ES-I3 (cell line): ENCODE data around the gene TMC1.
"Not testable (repeated sequence)": the region's sequence is repeated elsewhere in the genome, so short reads cannot be mapped to it uniquely, and the experiment has no call there.

ENCODE experiments used
- H3K36me3 ChIP-seq: 2 replicates; pipeline ENCODE4 v1.6.1; 2013; ENCODE audit warnings: mild to moderate bottlenecking, low read length, control low read depth, moderate library complexity; ENCODE audit not compliant: insufficient read depth
- H3K4me1 ChIP-seq: 2 replicates; pipeline ENCODE4 v1.6.1; 2013; ENCODE audit warnings: mild to moderate bottlenecking, control low read depth, low read length; ENCODE audit not compliant: insufficient read depth
- H3K9ac ChIP-seq: 2 replicates; pipeline ENCODE4 v1.6.1; 2013; ENCODE audit warnings: low read depth, mild to moderate bottlenecking, low read length, moderate library complexity
- H3K9me3 ChIP-seq: 2 replicates; pipeline ENCODE4 v1.6.1; 2013; ENCODE audit warnings: mild to moderate bottlenecking, low read length, moderate library complexity; ENCODE audit not compliant: control insufficient read depth, insufficient read depth

Gene TMC1

DNA sequence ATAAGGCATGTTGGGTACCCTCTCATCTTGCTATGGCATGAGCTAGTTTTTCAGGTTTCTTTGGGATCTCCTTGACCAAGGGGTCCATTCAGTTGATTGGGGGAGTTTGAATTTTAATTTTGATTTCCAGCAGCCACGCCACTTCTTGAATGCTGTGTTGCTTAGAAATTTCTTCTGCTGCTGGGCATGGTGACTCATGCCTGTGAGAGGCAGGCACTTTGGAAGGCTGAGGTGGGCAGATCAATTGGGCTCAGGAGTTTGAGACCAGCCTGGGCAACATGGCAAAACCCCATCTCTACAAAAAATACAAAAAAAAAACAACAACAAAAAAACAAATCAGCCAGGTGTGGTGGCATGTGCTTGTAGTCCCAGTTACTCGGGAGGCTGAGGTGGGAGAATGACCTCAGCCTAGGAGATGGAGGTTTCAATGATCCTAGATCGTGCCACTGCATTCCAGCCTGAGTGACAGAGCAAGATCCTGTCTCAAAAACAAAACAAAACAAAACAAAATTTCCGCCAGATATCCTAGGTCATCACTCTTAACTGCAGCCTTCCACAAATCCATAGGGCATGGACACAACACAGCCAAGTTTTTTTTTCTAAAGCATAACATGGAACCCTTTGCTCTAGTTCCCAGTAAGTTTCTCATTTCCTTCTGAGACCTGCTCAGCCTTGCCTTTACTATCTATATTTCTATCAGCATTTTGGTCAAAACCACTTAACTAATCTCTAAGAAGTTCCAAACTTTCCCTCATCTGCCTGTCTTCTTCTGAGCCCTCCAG, 17.7 kb downstream of the TMC1 start:
- Histone ChIP-seq H3K9ac (no peak overlapping the region), H3K4me1 (peaks cover 11% of the 10 kb centered on the region; the same call in 1 of the 2 replicates), H3K9me3 (no peaks in the 10 kb centered on the region; the same call in 1 of the 2 replicates), H3K36me3 (no peaks in the 10 kb centered on the region)

- Histone ChIP-seq H3K36me3 (no peaks in the 10 kb centered on the region), H3K9ac (no peak overlapping the region), H3K4me1 (peaks cover 11% of the 10 kb centered on the region; the same call in 1 of the 2 replicates), H3K9me3 (no peaks in the 10 kb centered on the region; the same call in 1 of the 2 replicates)
Measured at GRCh38 chr9:72539824-72540347, 18.5 kb downstream of the TMC1 start.

DNA sequence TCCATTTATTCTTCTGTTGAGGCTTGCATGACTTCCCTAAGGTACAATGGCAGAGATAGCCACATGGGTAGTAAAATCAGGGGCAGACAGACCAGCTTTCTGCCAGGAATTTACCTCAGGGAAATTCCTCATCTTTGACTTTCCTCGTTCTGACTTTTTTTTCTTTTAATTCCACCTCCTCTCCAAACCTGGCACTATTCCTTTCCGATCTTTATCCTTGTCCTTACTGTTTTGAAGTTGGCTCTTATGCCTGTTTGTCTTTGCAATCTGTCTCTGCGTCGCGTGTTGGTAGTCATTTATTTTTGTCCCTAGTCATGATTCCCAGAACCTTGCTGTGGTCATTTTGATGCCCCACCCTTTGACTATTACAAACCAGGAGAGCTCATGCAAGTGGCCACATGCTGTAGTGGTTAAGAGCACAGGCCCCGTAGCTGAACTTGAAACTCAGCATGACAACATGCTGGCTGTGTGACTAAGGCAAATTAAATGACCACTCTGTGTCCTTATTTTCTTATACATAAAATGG, 19.0 kb downstream of the TMC1 start:
- Histone ChIP-seq H3K4me1 (peaks cover 11% of the 10 kb centered on the region; the same call in 1 of the 2 replicates), H3K9me3 (no peaks in the 10 kb centered on the region), H3K36me3 (no peaks in the 10 kb centered on the region), H3K9ac (no peak overlapping the region)

DNA sequence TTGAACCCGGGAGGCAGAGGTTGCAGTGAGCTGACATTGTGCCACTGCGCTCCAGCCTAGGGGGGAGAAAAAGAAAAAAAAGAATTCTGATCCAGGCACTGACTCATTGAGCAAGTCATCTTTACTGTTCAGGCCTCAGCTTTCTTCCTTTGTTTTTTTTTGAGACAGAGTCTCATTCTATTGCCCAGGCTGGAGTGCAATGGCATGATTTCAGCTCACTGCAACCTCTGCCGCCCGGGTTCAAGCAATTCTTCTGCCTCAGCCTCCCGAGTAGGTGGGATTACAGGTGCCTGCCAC, 21.1 kb downstream of the TMC1 start:
- H3K9ac ChIP-seq, H3K36me3 ChIP-seq, H3K9me3 ChIP-seq: not testable (repeated sequence)
- H3K4me1 ChIP-seq, result peaks cover 11% of the 10 kb centered on the region; the same call in 1 of the 2 replicates

- Histone ChIP-seq H3K9ac (no peak overlapping the region), H3K4me1 (peaks cover 11% of the 10 kb centered on the region; the same call in 1 of the 2 replicates), H3K9me3 (no peaks in the 10 kb centered on the region), H3K36me3 (no peaks in the 10 kb centered on the region)
Measured at GRCh38 chr9:72542917-72543316, 21.5 kb downstream of the TMC1 start.

DNA sequence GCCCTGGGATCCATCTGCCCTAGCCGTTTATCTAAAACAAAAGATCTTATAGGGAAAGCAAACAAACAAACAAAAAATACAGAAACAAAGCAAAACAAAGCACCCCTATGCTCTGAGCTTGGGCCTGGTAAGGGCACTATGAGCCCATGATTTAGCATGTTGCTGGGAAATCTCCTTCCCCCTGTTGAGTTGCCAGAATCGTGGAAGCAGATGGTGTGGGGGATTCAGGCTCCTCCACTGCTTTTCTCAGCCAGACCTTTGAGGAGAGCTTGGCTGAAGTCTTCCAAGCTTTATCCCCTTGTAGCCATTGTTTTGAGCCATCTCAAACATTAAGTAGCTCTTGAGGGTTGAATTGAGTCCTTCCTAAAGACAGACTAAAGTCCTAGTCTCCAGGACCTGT, 29.9 kb downstream of the TMC1 start:
- Histone ChIP-seq H3K9ac (no peak overlapping the region), H3K36me3 (no peaks in the 10 kb centered on the region), H3K9me3 (no peaks in the 10 kb centered on the region), H3K4me1 (peaks cover 8% of the 10 kb centered on the region; the same call in 1 of the 2 replicates)

- no peak overlapping the region for H3K9ac ChIP-seq
- H3K9me3 ChIP-seq, result no peaks in the 10 kb centered on the region
- H3K4me1 ChIP-seq, result peaks cover 8% of the 10 kb centered on the region; the same call in 1 of the 2 replicates
- no peaks in the 10 kb centered on the region for H3K36me3 ChIP-seq
Measured at GRCh38 chr9:72552356-72552755, 30.9 kb downstream of the TMC1 start.

DNA sequence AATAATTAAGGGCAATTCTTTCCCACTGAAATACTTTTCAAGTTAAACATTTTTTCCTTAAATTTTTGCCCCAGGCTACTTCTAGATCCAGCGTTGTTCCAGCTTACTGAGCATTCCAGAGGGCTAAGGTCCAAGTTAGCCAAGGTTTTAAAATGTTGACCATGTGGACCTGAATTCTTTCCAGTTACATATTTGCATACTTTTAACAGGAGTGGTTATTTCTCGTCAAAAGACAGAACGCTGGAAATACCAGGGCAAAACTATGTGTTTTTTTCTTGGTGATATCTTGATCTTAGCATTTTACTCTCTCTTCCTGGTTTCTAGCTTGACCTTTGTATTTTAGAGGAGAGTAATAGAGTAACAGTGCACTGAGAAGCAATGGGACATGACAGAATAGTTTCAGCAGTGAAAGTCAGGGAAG, 32.8 kb downstream of the TMC1 start:
- H3K9me3 ChIP-seq, result no peaks in the 10 kb centered on the region
- no peak overlapping the region for H3K9ac ChIP-seq
- H3K4me1 ChIP-seq, result peaks cover 18% of the 10 kb centered on the region; the same call in 1 of the 2 replicates
- H3K36me3 ChIP-seq, result no peaks in the 10 kb centered on the region

DNA sequence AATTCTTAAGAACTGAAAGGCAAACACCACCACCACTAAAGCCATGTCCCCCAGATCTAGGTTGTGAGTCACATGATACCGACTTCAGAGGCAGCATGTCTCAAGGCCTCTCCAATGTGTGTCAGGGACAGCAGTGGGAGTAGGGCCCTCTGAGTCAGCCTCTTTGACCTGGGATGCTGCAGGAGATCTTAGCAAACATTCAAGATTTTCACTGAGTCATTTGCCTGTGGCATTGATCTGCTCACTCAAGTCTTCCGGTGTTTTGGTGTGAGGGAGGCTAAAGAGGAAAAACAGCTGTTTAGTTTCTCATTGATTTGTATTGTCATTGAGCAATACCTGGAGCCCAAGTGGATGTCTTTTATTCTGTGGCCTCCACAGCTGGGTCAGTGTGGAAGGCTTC, 36.1 kb downstream of the TMC1 start:
- H3K9ac ChIP-seq, result no peak overlapping the region

DNA sequence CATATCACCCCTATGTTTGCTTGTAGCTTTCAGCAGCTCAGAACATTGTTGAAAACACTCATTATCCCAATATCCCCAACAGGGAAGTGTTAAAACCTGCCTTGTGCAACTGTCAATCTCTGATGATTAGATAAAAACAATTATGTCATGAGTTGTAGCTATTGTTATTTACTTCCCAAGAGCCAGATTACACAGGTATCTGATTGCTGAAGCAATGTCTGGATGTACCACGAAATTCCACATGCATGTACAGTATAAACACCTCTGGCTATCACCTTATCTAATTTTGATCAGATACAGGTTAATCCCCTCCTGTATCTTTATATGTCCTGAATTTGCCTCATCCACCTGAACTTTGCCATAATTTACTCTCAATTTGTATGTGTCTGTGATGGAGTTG, 38.7 kb downstream of the TMC1 start:
- Histone ChIP-seq H3K9me3 (no peaks in the 10 kb centered on the region), H3K36me3 (no peaks in the 10 kb centered on the region; the same call in 1 of the 2 replicates), H3K4me1 (0 out of 2 replicates have a peak, but pooled peaks cover 10% of the 10 kb centered on the region), H3K9ac (no peak overlapping the region)

More for the DNA sequence above, 36.1 kb downstream of the TMC1 start:
- H3K4me1 ChIP-seq, result peaks cover 18% of the 10 kb centered on the region; the same call in 1 of the 2 replicates
- no peaks in the 10 kb centered on the region for H3K36me3 ChIP-seq
- H3K9me3 ChIP-seq, result no peaks in the 10 kb centered on the region

- H3K36me3 ChIP-seq, result no peaks in the 10 kb centered on the region; the same call in 1 of the 2 replicates
- peaks cover 4% of the 10 kb centered on the region; the same call in 1 of the 2 replicates for H3K9me3 ChIP-seq
- H3K4me1 ChIP-seq, result no peaks in the 10 kb centered on the region
- H3K9ac ChIP-seq, result no peak overlapping the region
Measured at GRCh38 chr9:72563806-72564205, 42.4 kb downstream of the TMC1 start.

DNA sequence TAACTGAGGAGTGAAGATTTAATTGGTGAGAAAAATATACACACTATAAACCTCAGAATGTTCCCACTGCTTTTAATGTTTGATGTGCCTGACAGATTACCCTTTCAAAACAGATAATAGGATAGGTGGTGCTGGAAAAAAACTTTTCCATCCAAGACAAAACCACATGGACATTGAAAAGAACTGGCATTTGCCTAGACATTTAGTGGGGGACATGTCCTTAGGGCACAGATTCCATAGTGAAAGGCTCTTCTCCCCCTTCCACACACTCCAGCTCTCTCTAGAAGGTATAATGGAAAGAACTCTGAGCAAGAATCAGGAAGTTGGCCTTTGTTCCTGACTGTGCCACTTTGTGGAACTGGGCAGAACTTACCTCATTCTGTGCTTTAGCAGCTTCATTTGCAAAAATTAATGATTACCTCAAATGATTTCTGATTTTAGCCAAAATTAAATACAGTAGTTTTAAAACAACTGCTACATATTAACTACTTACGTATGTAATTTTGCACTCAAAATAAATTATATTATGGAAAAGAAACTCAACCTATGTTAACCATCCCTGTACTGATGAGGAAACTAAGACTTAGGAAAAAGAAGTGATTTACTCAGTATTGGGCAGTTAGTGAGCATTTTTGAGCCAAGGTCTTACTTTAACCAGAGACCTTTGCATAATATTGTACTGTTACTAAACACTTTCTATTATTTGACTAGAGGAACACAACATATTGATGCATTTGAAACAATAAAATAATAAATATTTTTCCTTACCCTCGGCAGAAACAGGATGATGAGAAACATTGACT, 43.3 kb downstream of the TMC1 start:
- H3K36me3 ChIP-seq, result no peaks in the 10 kb centered on the region; the same call in 1 of the 2 replicates
- no peaks in the 10 kb centered on the region for H3K4me1 ChIP-seq
- H3K9me3 ChIP-seq, result peaks cover 4% of the 10 kb centered on the region; the same call in 1 of the 2 replicates
- no peak overlapping the region for H3K9ac ChIP-seq

DNA sequence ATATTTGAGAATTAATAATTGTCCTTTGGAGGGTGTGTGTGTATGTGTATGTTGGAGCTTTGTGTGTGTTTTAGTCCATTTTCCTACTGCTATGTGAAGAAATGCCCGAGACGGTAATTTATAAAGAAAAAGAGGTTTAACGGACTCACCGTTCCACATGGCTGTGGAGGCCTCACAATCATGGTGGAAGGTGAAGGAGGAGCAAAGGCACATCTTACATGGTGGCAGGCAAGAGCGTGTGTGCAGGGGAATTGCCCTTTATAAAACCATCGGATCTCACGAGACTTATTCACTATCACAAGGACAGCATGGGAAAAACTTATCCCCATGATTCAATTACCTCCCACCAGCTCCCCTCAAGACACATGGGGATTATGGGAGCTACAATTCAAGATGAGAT, 44.1 kb downstream of the TMC1 start:
- Histone ChIP-seq H3K9me3 (peaks cover 4% of the 10 kb centered on the region; the same call in 1 of the 2 replicates), H3K4me1 (no peaks in the 10 kb centered on the region), H3K36me3 (no peaks in the 10 kb centered on the region; the same call in 1 of the 2 replicates), H3K9ac (no peak overlapping the region)

- no peaks in the 10 kb centered on the region for H3K4me1 ChIP-seq
- H3K36me3 ChIP-seq, result no peaks in the 10 kb centered on the region
- H3K9ac ChIP-seq, result no peak overlapping the region
- no peaks in the 10 kb centered on the region for H3K9me3 ChIP-seq
Measured at GRCh38 chr9:72574156-72574810, 52.9 kb downstream of the TMC1 start.
